Measurements from ENCODE around the gene HMX3.

HMX3 gene

GRCh38 chr10:123144697-123145541, 9.1 kb downstream of the HMX3 start:
- peaks cover 99% of the 10 kb centered on the region for H3K27me3 ChIP-seq (ENCODE audit: control insufficient read depth, insufficient read depth, low read length)
- peaks cover 6% of the 10 kb centered on the region for H3K4me1 ChIP-seq (ENCODE audit: control insufficient read depth, insufficient read depth, low read length)
- H3K36me3 ChIP-seq (ENCODE audit: insufficient read depth, low read length) = no peaks in the 10 kb centered on the region
- no peaks in the 10 kb centered on the region for H3K9me3 ChIP-seq (replicated peaks; ENCODE audit: low read length)
- no peak overlapping the region for H3K4me2 ChIP-seq (ENCODE audit: low read length)
- H3K9ac ChIP-seq (ENCODE audit: low read depth, low read length) = no peak overlapping the region
- H3K4me3 ChIP-seq (ENCODE audit: low read length) = no peak overlapping the region

DNA sequence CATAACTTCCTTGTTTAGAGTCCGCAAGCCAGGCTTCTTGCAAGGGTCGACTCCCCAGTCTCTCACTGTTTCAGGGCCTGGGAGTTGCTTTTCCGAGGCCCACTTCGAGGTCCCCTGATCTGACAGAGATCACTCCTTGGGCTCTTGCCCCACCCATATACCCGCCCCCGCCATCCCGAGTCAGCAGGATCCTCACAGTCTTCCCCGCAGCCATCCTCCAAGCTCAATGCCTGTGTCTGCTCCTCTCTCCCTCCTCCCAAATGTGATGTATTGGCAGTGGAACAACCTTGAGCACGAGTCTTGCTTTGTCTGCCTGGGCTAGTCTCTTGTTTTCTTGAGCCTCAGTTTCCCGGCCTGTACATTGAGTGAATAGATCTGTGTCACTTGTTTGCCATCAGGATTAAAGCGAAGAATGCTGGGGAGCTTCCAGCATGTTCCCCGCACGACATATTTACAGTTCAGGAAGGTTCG, 9.8 kb downstream of the HMX3 start:
- Histone ChIP-seq H3K9me3 (replicated peaks; ENCODE audit: low read length) (no peaks in the 10 kb centered on the region), H3K9ac (ENCODE audit: low read depth, low read length) (no peak overlapping the region), H3K27me3 (ENCODE audit: control insufficient read depth, insufficient read depth, low read length) (peaks cover 99% of the 10 kb centered on the region), H3K4me3 (ENCODE audit: low read length) (no peak overlapping the region), H3K36me3 (ENCODE audit: insufficient read depth, low read length) (no peaks in the 10 kb centered on the region), H3K4me1 (ENCODE audit: control insufficient read depth, insufficient read depth, low read length) (peaks cover 12% of the 10 kb centered on the region), H3K4me2 (ENCODE audit: low read length) (no peak overlapping the region)

DNA sequence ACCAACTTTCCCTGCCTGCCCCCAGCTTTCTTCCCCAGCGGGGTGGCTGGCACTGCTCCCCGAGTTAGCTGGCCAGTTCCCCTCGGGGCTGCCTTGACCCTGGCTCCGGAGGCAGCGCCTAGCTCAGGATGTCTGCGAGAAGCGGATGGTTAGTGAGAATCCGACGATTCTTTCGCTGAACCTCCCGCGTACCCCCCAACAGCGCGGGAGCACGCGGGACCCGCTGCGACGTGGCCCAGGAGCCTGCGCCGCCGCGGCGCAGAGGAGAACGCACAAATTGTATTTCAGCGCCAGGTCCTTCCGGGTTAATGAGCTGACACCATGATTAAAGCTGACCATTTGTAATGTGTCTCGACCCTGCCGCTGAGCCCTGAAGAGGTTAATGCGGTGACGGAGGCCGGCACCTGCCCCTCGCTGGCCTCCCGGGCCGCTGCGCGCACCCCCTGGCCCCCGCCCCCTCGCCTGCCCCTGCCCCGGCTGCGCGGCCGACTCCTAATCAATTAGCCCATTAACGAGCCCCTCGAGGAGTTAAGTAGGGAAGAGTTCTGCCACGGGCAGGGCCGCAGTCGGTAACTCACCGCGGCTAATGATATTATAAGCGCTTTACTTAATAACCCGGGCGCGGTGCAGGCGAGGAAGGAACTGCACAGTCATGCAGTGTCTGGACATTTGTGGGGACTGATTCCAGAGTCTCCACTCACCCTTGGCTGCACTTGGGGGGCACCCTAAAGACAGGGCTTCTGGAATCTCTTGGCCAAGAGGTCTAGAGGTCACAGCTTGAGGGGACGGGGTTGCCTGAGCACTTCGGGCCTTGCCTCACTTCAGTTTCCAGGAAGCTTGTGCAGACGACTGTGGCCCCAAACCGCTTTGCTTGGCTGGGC, 10.5 kb downstream of the HMX3 start:
- no peak overlapping the region for H3K9ac ChIP-seq (ENCODE audit: low read depth, low read length)
- H3K4me3 ChIP-seq (ENCODE audit: low read length) = no peak overlapping the region
- H3K27me3 ChIP-seq (ENCODE audit: control insufficient read depth, insufficient read depth, low read length) = peaks cover 99% of the 10 kb centered on the region
- H3K4me1 ChIP-seq (ENCODE audit: control insufficient read depth, insufficient read depth, low read length) = peaks cover 18% of the 10 kb centered on the region
- no peaks in the 10 kb centered on the region for H3K9me3 ChIP-seq (replicated peaks; ENCODE audit: low read length)
- no peak overlapping the region for H3K4me2 ChIP-seq (ENCODE audit: low read length)
- H3K36me3 ChIP-seq (ENCODE audit: insufficient read depth, low read length) = no peaks in the 10 kb centered on the region

DNA sequence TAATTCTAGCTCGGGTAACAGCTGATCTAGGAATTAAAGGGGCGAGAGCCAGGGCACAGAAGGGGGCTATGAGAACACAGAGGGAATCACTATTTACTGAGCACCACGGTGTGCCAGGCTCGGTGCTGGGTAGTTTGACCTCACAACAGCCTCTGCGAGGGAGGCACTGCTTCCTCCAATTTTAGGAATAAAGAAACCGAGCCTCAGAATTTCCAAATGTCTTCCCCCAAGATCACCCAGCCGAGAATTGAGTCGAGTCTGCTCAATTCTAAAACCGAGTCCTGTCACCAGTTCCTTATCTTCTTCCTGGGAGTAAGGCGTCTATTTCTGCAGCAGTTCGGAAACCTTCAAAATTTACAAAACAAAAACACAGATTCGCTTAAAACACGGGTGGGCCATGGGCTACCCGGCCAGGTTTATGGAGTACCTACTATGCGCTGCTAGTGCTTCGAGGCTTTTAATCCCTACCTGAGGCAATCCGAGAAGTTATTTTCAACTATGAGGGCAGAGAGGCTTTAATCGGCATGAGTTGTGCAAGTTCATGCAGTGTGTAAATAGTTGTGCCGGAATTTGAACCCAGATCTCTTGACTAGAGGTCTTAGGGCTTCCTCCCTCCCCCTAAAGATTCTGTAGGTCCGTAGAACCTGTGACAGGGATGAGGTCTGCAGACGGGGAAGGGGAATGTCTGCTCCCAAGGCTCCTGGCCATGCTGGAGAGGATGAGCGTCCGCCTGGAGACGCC, 11.3 kb downstream of the HMX3 start:
- H3K27me3 ChIP-seq (ENCODE audit: control insufficient read depth, insufficient read depth, low read length) = peaks cover 99% of the 10 kb centered on the region
- no peak overlapping the region for H3K9ac ChIP-seq (ENCODE audit: low read depth, low read length)
- H3K36me3 ChIP-seq (ENCODE audit: insufficient read depth, low read length) = no peaks in the 10 kb centered on the region
- peaks cover 18% of the 10 kb centered on the region for H3K4me1 ChIP-seq (ENCODE audit: control insufficient read depth, insufficient read depth, low read length)
- H3K4me3 ChIP-seq (ENCODE audit: low read length) = no peak overlapping the region
- no peak overlapping the region for H3K4me2 ChIP-seq (ENCODE audit: low read length)
- H3K9me3 ChIP-seq (replicated peaks; ENCODE audit: low read length) = no peaks in the 10 kb centered on the region

GRCh38 chr10:123147635-123148413, 12.1 kb downstream of the HMX3 start, which contains the start of gene HMX2:
Gene HMX2 (plus strand): TSS chr10:123148136. CDS start chr10:123148379, 243 bp downstream.
- peaks cover 18% of the 10 kb centered on the region for H3K4me1 ChIP-seq (ENCODE audit: control insufficient read depth, insufficient read depth, low read length)
- no peak within 1 kb of the TSS for H3K4me3 ChIP-seq (ENCODE audit: low read length)
- H3K9me3 ChIP-seq (replicated peaks; ENCODE audit: low read length) = no peaks in the 10 kb centered on the region
- H3K27me3 ChIP-seq (ENCODE audit: control insufficient read depth, insufficient read depth, low read length) = peaks cover 98% of the 10 kb centered on the region
- no peak within 1 kb of the TSS for H3K9ac ChIP-seq (ENCODE audit: low read depth, low read length)
- no peaks in the 10 kb centered on the region for H3K36me3 ChIP-seq (ENCODE audit: insufficient read depth, low read length)
- peak within 1 kb of the TSS; percentile 90 for H3K4me2 ChIP-seq (ENCODE audit: low read length)

GRCh38 chr10:123148414-123149161, 12.8 kb downstream of the HMX3 start:
- no peaks in the 10 kb centered on the region for H3K36me3 ChIP-seq (ENCODE audit: insufficient read depth, low read length)
- H3K27me3 ChIP-seq (ENCODE audit: control insufficient read depth, insufficient read depth, low read length) = peaks cover 92% of the 10 kb centered on the region
- H3K9me3 ChIP-seq (replicated peaks; ENCODE audit: low read length) = no peaks in the 10 kb centered on the region
- peak overlapping the region; percentile 90 for H3K4me2 ChIP-seq (ENCODE audit: low read length)
- H3K4me1 ChIP-seq (ENCODE audit: control insufficient read depth, insufficient read depth, low read length) = peaks cover 18% of the 10 kb centered on the region
- H3K4me3 ChIP-seq (ENCODE audit: low read length) = no peak overlapping the region
- no peak overlapping the region for H3K9ac ChIP-seq (ENCODE audit: low read depth, low read length)

- no peak overlapping the region for H3K4me3 ChIP-seq (ENCODE audit: low read length)
Observed at GRCh38 chr10:123149162-123149567, 13.4 kb downstream of the HMX3 start.

DNA sequence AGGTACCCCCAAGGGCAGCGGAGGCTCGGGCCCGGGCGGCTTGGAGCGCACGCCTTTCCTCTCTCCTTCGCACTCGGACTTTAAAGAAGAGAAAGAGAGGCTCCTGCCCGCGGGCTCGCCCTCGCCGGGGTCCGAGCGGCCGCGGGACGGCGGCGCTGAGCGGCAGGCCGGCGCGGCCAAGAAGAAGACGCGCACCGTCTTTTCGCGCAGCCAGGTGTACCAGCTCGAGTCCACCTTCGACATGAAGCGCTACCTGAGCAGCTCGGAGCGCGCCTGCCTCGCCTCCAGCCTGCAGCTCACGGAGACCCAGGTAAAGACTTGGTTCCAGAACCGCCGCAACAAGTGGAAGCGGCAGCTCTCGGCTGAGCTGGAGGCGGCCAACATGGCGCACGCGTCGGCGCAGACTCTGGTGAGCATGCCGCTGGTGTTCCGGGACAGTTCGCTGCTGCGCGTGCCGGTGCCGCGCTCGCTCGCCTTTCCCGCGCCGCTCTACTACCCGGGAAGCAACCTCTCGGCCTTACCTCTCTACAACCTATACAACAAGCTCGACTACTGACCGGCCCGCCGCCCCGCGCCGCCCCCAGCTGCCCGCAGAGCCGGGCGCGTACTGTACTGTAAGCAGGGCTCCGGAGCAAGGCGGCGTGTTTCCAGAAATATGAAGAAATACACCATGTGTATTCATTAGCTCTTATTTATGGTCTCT, 13.9 kb downstream of the HMX3 start:
- peak overlapping the region; percentile 68 for H3K4me3 ChIP-seq (ENCODE audit: low read length)
- peaks cover 81% of the 10 kb centered on the region for H3K27me3 ChIP-seq (ENCODE audit: control insufficient read depth, insufficient read depth, low read length)
- H3K9ac ChIP-seq (ENCODE audit: low read depth, low read length) = no peak overlapping the region
- H3K4me1 ChIP-seq (ENCODE audit: control insufficient read depth, insufficient read depth, low read length) = peaks cover 18% of the 10 kb centered on the region
- no peaks in the 10 kb centered on the region for H3K9me3 ChIP-seq (replicated peaks; ENCODE audit: low read length)
- H3K36me3 ChIP-seq (ENCODE audit: insufficient read depth, low read length) = no peaks in the 10 kb centered on the region
- H3K4me2 ChIP-seq (ENCODE audit: low read length) = peak overlapping the region; percentile 90

More at GRCh38 chr10:123149162-123149567, 13.4 kb downstream of the HMX3 start:
- Histone ChIP-seq H3K9ac (ENCODE audit: low read depth, low read length) (no peak overlapping the region), H3K4me2 (ENCODE audit: low read length) (peak overlapping the region; percentile 90), H3K27me3 (ENCODE audit: control insufficient read depth, insufficient read depth, low read length) (peaks cover 86% of the 10 kb centered on the region), H3K9me3 (replicated peaks; ENCODE audit: low read length) (no peaks in the 10 kb centered on the region), H3K4me1 (ENCODE audit: control insufficient read depth, insufficient read depth, low read length) (peaks cover 18% of the 10 kb centered on the region), H3K36me3 (ENCODE audit: insufficient read depth, low read length) (no peaks in the 10 kb centered on the region)

GRCh38 chr10:123150271-123150985, 14.7 kb downstream of the HMX3 start:
- Histone ChIP-seq H3K4me2 (ENCODE audit: low read length) (peak overlapping the region; percentile 90), H3K27me3 (ENCODE audit: control insufficient read depth, insufficient read depth, low read length) (peaks cover 74% of the 10 kb centered on the region), H3K4me3 (ENCODE audit: low read length) (peak overlapping the region; percentile 68), H3K9ac (ENCODE audit: low read depth, low read length) (no peak overlapping the region), H3K9me3 (replicated peaks; ENCODE audit: low read length) (no peaks in the 10 kb centered on the region), H3K4me1 (ENCODE audit: control insufficient read depth, insufficient read depth, low read length) (peaks cover 18% of the 10 kb centered on the region), H3K36me3 (ENCODE audit: insufficient read depth, low read length) (peaks cover 2% of the 10 kb centered on the region)

Data from skeletal muscle satellite cell (primary cell).